SU-DHL-6 (cell line): ENCODE measurements around the gene MLH3.

Source experiments
- H2AFZ ChIP-seq: fragments of 200-600 bp; sonication (generic); 2 replicates; pipeline ENCODE4 v1.6.1; 2014; ENCODE audit warnings: low read depth, mild to moderate bottlenecking, moderate library complexity, mixed read lengths, antibody characterized with exemption, low read length; ENCODE audit not compliant: severe bottlenecking
- H3F3A ChIP-seq: fragments of 200-600 bp; shearing (Covaris generic); 2 replicates; pipeline ENCODE4 v1.6.0; 2016; ENCODE audit warnings: antibody characterized with exemption, mild to moderate bottlenecking; ENCODE audit not compliant: insufficient read depth
- H3K27ac ChIP-seq: fragments of 200-600 bp; sonication (generic); 2 replicates; pipeline ENCODE4 v1.5.1; 2016; ENCODE audit warnings: low read depth, mild to moderate bottlenecking, low read length, moderate library complexity, mixed read lengths
- H3K27me3 ChIP-seq: fragments of 200-600 bp; sonication (generic), shearing (Covaris generic); 2 replicates; pipeline ENCODE4 v1.6.0; 2014; ENCODE audit warnings: mild to moderate bottlenecking, low read length
- H3K36me3 ChIP-seq: fragments of 200-600 bp; sonication (generic); 2 replicates; pipeline ENCODE4 v1.6.1; 2014; ENCODE audit warnings: mild to moderate bottlenecking, low read length, mixed read lengths
- H3K4me2 ChIP-seq: fragments of 300-600, 200-600 bp; shearing (Covaris generic), sonication (generic); 2 replicates; pipeline ENCODE4 v1.6.0; 2014; ENCODE audit warnings: low read length, low read depth, mild to moderate bottlenecking; ENCODE audit not compliant: poor library complexity, severe bottlenecking
- H3K4me3 ChIP-seq: fragments of 200-600 bp; sonication (generic); 2 replicates; pipeline ENCODE4 v1.5.1; 2014; ENCODE audit warnings: antibody characterized with exemption, low read length, mild to moderate bottlenecking, mixed read lengths; ENCODE audit not compliant: insufficient read depth, poor library complexity, severe bottlenecking
- H3K79me2 ChIP-seq: fragments of 200-600 bp; sonication (generic); 2 replicates; pipeline ENCODE4 v1.6.1; 2014; ENCODE audit warnings: mild to moderate bottlenecking, low read length, moderate library complexity; ENCODE audit not compliant: insufficient read depth
- H3K9ac ChIP-seq: fragments of 200-600 bp; sonication (generic); 2 replicates; pipeline ENCODE4 v1.7.0; 2014; ENCODE audit warnings: mild to moderate bottlenecking, low read length
- H3K9me2 ChIP-seq: fragments of 200-600 bp; sonication (generic); replicated peaks from 2 replicates; pipeline ENCODE4 v1.6.1; 2014; ENCODE audit warnings: low read length; ENCODE audit not compliant: insufficient read depth
- H3K9me3 ChIP-seq: fragments of 200-600 bp; sonication (generic); 2 replicates; pipeline ENCODE4 v1.6.1; 2014; ENCODE audit warnings: low read length, mixed read lengths; ENCODE audit not compliant: insufficient read depth
- H4K20me1 ChIP-seq: fragments of 200-600 bp; sonication (generic); 2 replicates; pipeline ENCODE4 v1.6.1; 2014; ENCODE audit warnings: low read depth, mild to moderate bottlenecking, antibody characterized with exemption, low read length, moderate library complexity, mixed read lengths
- EZH2phosphoT487 ChIP-seq: fragments of 200-600 bp; sonication (generic), shearing (Covaris generic); conservative IDR thresholded peaks from 2 replicates; pipeline ENCODE4 v1.6.1; 2018; ENCODE audit warnings: mild to moderate bottlenecking, antibody characterized with exemption, low read length, moderate library complexity, mixed read lengths
- TF ChIP-seq, protein P1 (sequence below): fragments of 200-600 bp; sonication (generic); IDR thresholded peaks from one replicate; pipeline ENCODE4 v1.5.1; 2017; ENCODE audit warnings: antibody characterized with exemption, mild to moderate bottlenecking, low read length, moderate library complexity; ENCODE audit not compliant: insufficient read depth, poor library complexity, severe bottlenecking

Gene MLH3

DNA sequence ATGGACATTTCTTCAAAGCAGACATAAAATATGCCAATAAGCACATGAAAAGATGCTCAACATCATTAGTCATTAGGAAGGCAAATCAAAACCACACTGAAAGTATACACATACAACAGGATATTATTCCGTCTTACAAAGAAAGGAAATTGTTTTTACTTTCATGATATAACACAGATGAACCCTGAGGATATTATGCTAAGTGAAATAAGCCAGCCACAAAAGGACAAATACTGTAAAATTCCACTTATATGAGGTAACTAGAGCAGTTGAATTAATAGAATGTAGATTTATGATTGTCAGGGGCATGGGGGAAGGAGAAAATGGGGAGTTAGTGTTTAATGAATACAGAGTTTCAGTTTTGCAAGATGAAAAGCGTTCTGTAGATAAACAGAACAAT is 8.4 kb upstream of the MLH3 start:
- Histone ChIP-seq H3K4me3 (no peak overlapping the region), H3K9me3 (no peaks in the 10 kb centered on the region), H4K20me1 (no peaks in the 10 kb centered on the region), H3K9ac (no peak overlapping the region), H3K36me3 (peaks cover 27% of the 10 kb centered on the region), H3K9me2 (no peaks in the 10 kb centered on the region), H2AFZ (no peak overlapping the region), H3K4me2 (no peak overlapping the region), H3K27ac (no peak overlapping the region), H3K27me3 (no peaks in the 10 kb centered on the region), H3K79me2 (peaks cover 34% of the 10 kb centered on the region), H3F3A (peaks cover 3% of the 10 kb centered on the region; the same call in 1 of the 2 replicates)
- TF ChIP-seq EZH2phosphoT487, result no peak
- TF ChIP-seq, protein P1, sequence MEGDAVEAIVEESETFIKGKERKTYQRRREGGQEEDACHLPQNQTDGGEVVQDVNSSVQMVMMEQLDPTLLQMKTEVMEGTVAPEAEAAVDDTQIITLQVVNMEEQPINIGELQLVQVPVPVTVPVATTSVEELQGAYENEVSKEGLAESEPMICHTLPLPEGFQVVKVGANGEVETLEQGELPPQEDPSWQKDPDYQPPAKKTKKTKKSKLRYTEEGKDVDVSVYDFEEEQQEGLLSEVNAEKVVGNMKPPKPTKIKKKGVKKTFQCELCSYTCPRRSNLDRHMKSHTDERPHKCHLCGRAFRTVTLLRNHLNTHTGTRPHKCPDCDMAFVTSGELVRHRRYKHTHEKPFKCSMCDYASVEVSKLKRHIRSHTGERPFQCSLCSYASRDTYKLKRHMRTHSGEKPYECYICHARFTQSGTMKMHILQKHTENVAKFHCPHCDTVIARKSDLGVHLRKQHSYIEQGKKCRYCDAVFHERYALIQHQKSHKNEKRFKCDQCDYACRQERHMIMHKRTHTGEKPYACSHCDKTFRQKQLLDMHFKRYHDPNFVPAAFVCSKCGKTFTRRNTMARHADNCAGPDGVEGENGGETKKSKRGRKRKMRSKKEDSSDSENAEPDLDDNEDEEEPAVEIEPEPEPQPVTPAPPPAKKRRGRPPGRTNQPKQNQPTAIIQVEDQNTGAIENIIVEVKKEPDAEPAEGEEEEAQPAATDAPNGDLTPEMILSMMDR, result no peak

- peaks cover 9% of the 10 kb centered on the region; the same call in 1 of the 2 replicates for H3K79me2 ChIP-seq
- H3K27ac ChIP-seq, result no peak overlapping the region
- peaks cover 27% of the 10 kb centered on the region for H3F3A ChIP-seq
- no peaks in the 10 kb centered on the region for H4K20me1 ChIP-seq
- H3K4me2 ChIP-seq, result no peak overlapping the region
- peaks cover 7% of the 10 kb centered on the region for H3K36me3 ChIP-seq
- no peaks in the 10 kb centered on the region for H3K9me2 ChIP-seq
- no peak overlapping the region for H3K4me3 ChIP-seq
- H3K9me3 ChIP-seq, result no peaks in the 10 kb centered on the region
- TF ChIP-seq, protein P1, result no peak
- TF ChIP-seq EZH2phosphoT487, result no peak
- no peak overlapping the region for H3K9ac ChIP-seq
- no peak overlapping the region for H2AFZ ChIP-seq
- no peaks in the 10 kb centered on the region for H3K27me3 ChIP-seq
These were observed 3.2 kb upstream of the MLH3 start for GRCh38 chr14:75054421-75054820.

- H4K20me1 ChIP-seq, result no peaks in the 10 kb centered on the region
- no peak overlapping the region for H3K4me2 ChIP-seq
- H3F3A ChIP-seq, result peaks cover 30% of the 10 kb centered on the region
- TF ChIP-seq EZH2phosphoT487, result no peak
- TF ChIP-seq, protein P1, result no peak
- H3K79me2 ChIP-seq, result peaks cover 9% of the 10 kb centered on the region; the same call in 1 of the 2 replicates
- no peaks in the 10 kb centered on the region for H3K9me2 ChIP-seq
- no peaks in the 10 kb centered on the region for H3K9me3 ChIP-seq
- no peaks in the 10 kb centered on the region for H3K27me3 ChIP-seq
- no peak overlapping the region for H2AFZ ChIP-seq
- no peak overlapping the region for H3K4me3 ChIP-seq
- H3K36me3 ChIP-seq, result peaks cover 7% of the 10 kb centered on the region
- H3K27ac ChIP-seq, result no peak overlapping the region
- no peak overlapping the region for H3K9ac ChIP-seq
These were observed 2.4 kb upstream of the MLH3 start for GRCh38 chr14:75053396-75054291.
